ENCODE measurements around the gene RGS18. TPM values are rescaled to one million over a fixed set of nuclear protein-coding genes. Genes with fewer than 3 reads are reported as not detected.

RGS18 gene, protein sequence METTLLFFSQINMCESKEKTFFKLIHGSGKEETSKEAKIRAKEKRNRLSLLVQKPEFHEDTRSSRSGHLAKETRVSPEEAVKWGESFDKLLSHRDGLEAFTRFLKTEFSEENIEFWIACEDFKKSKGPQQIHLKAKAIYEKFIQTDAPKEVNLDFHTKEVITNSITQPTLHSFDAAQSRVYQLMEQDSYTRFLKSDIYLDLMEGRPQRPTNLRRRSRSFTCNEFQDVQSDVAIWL
- not detected for total RNA-seq
- polyA plus RNA-seq (2013, experiment 1 of 2), result 0.18 TPM
- not detected for polyA plus RNA-seq (2013, experiment 2 of 2)
- long read RNA-seq, experiment 1, result 0 reads
- long read RNA-seq, experiment 2, result 0 reads
- long read RNA-seq, experiment 3, result 0 reads
- long read RNA-seq, experiment 4, result 0 reads

DNA sequence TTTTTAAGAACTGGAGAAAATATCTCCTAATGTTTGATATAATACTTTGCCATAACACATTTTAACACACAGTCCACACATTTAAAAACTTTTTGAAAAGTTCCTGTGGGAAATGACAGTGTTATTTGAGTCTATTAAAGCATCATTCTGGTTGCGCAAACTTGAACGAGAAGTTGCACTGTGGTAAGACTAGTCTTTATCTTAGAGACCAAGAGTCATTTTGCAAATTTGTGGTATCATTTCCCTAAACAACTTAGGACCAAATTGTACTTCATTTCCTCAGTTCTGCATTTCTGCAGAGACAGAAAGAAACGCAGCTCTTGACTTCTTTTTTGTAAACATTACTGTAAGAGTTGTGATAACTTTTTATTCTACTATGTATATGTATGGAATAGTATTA lies at the start of gene RGS18:
TSS of gene RGS18 (plus strand) at position 282 of the 400 bp plus-strand sequence. CDS start 176 bp downstream, outside the sequence.
- H3K36me3 Mint-ChIP-seq (ENCODE audit: low read depth), result no peaks in the 10 kb centered on the region
- no peak within 1 kb of the TSS for H3K27ac ChIP-seq (ENCODE audit: low read depth, low read length)
- no peaks in the 10 kb centered on the region for H3K36me3 ChIP-seq (ENCODE audit: control insufficient read depth, insufficient read depth, low read length)
- no peak within 1 kb of the TSS for H3K4me3 ChIP-seq (ENCODE audit: low read length)
- DNase-seq, result no peak
- no peaks in the 10 kb centered on the region for H3K27me3 Mint-ChIP-seq (ENCODE audit: insufficient read depth)
- TF ChIP-seq, protein P1, sequence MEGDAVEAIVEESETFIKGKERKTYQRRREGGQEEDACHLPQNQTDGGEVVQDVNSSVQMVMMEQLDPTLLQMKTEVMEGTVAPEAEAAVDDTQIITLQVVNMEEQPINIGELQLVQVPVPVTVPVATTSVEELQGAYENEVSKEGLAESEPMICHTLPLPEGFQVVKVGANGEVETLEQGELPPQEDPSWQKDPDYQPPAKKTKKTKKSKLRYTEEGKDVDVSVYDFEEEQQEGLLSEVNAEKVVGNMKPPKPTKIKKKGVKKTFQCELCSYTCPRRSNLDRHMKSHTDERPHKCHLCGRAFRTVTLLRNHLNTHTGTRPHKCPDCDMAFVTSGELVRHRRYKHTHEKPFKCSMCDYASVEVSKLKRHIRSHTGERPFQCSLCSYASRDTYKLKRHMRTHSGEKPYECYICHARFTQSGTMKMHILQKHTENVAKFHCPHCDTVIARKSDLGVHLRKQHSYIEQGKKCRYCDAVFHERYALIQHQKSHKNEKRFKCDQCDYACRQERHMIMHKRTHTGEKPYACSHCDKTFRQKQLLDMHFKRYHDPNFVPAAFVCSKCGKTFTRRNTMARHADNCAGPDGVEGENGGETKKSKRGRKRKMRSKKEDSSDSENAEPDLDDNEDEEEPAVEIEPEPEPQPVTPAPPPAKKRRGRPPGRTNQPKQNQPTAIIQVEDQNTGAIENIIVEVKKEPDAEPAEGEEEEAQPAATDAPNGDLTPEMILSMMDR (conservative IDR thresholded peaks at IDR 0.05), result no peak
- H3K4me1 Mint-ChIP-seq, result peaks cover 3% of the 10 kb centered on the region
- H3K4me3 Mint-ChIP-seq, result no peak within 1 kb of the TSS
- no peak within 1 kb of the TSS for H3K9ac ChIP-seq (ENCODE audit: extremely low read depth, low read length, poor library complexity, severe bottlenecking)
- 100% methylated on average over 2 of the region's 3 CpGs; no CpG with 5 or more reads in 1 of the 2 experiments for WGBS, 2 experiments (ENCODE audit: insufficient coverage in 1 of 2, insufficient read length in 1 of 2)
- peaks cover 3% of the 10 kb centered on the region for H3K4me1 ChIP-seq (ENCODE audit: control insufficient read depth, insufficient read depth, low read length)
- H3K9me3 ChIP-seq (ENCODE audit: control insufficient read depth, low read length), result no peaks in the 10 kb centered on the region
- H3K27me3 ChIP-seq (ENCODE audit: control insufficient read depth, insufficient read depth, low read length, poor library complexity, severe bottlenecking), result no peaks in the 10 kb centered on the region
- H3K27ac Mint-ChIP-seq, result no peak within 1 kb of the TSS
- no peaks in the 10 kb centered on the region for H3K9me3 Mint-ChIP-seq

DNA sequence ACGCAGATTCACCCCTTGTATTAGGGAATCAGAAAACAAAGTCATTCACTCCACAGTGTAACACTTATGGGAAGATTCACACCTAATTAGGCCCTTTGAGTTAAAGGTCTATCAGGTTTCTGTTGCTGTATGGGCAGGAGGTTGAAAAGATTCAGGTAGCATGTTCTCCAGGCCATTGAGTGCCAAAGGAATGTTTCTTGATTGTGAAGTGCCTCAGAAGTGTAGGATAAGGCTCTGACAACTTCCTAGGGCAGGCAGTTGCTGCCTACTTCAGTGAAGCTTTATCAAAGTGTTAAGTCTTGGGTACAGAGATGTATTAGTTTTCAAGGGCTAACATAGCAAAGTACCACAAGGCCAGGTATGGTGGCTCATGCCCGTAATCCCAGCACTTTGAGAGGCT lies 48.7 kb upstream of the RGS18 start:
- Mint-ChIP-seq H3K27me3 (ENCODE audit: insufficient read depth) (no peaks in the 10 kb centered on the region), H3K4me1 (peaks cover 25% of the 10 kb centered on the region), H3K36me3 (ENCODE audit: low read depth) (no peaks in the 10 kb centered on the region), H3K27ac (no peak overlapping the region), H3K4me3 (no peak overlapping the region), H3K9me3 (no peaks in the 10 kb centered on the region)
- Histone ChIP-seq H3K9me3 (ENCODE audit: control insufficient read depth, low read length) (no peaks in the 10 kb centered on the region), H3K36me3 (ENCODE audit: control insufficient read depth, insufficient read depth, low read length) (no peaks in the 10 kb centered on the region), H3K27ac (ENCODE audit: low read depth, low read length) (no peak overlapping the region), H3K4me3 (ENCODE audit: low read length) (no peak overlapping the region), H3K27me3 (ENCODE audit: control insufficient read depth, insufficient read depth, low read length, poor library complexity, severe bottlenecking) (no peaks in the 10 kb centered on the region), H3K4me1 (ENCODE audit: control insufficient read depth, insufficient read depth, low read length) (peaks cover 7% of the 10 kb centered on the region), H3K9ac (ENCODE audit: extremely low read depth, low read length, poor library complexity, severe bottlenecking) (no peak overlapping the region)
- TF ChIP-seq, protein P1 (conservative IDR thresholded peaks at IDR 0.05), result no peak
- DNase-seq, result peak; percentile 55
- WGBS, 2 experiments (ENCODE audit: insufficient coverage in 1 of 2, insufficient read length in 1 of 2), result 91 to 96% methylated on average over 1 to 2 of the region's 2 CpGs

DNA sequence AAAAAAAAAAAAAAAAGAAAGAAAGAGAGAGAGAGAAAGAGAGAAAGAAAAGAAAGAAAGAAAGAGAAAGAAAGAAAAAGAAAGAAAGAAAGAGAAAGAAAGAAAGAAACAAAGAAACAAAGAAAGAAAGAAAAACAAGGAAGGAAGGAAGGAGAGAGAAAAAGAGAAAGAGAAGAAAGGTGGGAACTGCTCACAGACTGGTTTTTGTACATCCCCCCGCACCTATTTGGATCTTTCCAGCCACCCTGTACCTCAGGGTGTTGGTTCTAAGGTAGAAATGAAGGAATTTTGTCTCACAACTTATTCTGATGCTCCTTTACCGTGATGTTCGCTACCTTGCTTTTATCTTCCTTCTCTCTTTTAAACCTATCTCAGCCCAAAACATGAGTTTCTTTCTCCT lies 43.3 kb upstream of the RGS18 start:
- no peaks in the 10 kb centered on the region for H3K27me3 ChIP-seq (ENCODE audit: control insufficient read depth, insufficient read depth, low read length, poor library complexity, severe bottlenecking)
- no peak overlapping the region for H3K9ac ChIP-seq (ENCODE audit: extremely low read depth, low read length, poor library complexity, severe bottlenecking)
- TF ChIP-seq, protein P1 (conservative IDR thresholded peaks at IDR 0.05), result no peak
- H3K4me3 Mint-ChIP-seq, result no peak overlapping the region
- H3K27ac Mint-ChIP-seq, result no peak overlapping the region
- no peak for DNase-seq
- H3K4me3 ChIP-seq (ENCODE audit: low read length), result no peak overlapping the region
- no peaks in the 10 kb centered on the region for H3K36me3 ChIP-seq (ENCODE audit: control insufficient read depth, insufficient read depth, low read length)
- 98 to 100% methylated on average over 2 to 3 of the region's 3 CpGs for WGBS, 2 experiments (ENCODE audit: insufficient coverage in 1 of 2, insufficient read length in 1 of 2)
- H3K27ac ChIP-seq (ENCODE audit: low read depth, low read length), result no peak overlapping the region
- H3K27me3 Mint-ChIP-seq (ENCODE audit: insufficient read depth), result no peaks in the 10 kb centered on the region
- peaks cover under 1% of the 10 kb centered on the region for H3K4me1 ChIP-seq (ENCODE audit: control insufficient read depth, insufficient read depth, low read length)
- H3K4me1 Mint-ChIP-seq, result peaks cover 3% of the 10 kb centered on the region
- H3K36me3 Mint-ChIP-seq (ENCODE audit: low read depth), result no peaks in the 10 kb centered on the region
- H3K9me3 Mint-ChIP-seq, result peaks cover 2% of the 10 kb centered on the region
- no peaks in the 10 kb centered on the region for H3K9me3 ChIP-seq (ENCODE audit: control insufficient read depth, low read length)

Measured in endodermal cell (in vitro differentiated cells).